Endometrial microvascular endothelial cells (primary cell): Measurements from ENCODE around the gene PPM1J. TPM values are rescaled to one million over a fixed set of nuclear protein-coding genes. Genes with fewer than 3 reads are reported as not detected.

ENCODE experiments used
- in situ Hi-C: cut with HindIII; loops from 2 replicates; pipeline ENCODE4 v1.10.0; 2017; ENCODE audit warnings: low sequenced_read_pairs, low pct_unique_long_range_greater_than_20kb; ENCODE audit errors: inconsistent ontology term
- total RNA-seq: library from RNA; depleted of rRNA; stranded (reverse); fragments of >200 nt; gene quantifications from one replicate; pipeline ENCODE4 v1.2.3, GENCODE V29; 2015; ENCODE audit errors: inconsistent ontology term

The PPM1J gene
- total RNA-seq, 1 donor from 2014 or later = 2.0 TPM

DNA sequence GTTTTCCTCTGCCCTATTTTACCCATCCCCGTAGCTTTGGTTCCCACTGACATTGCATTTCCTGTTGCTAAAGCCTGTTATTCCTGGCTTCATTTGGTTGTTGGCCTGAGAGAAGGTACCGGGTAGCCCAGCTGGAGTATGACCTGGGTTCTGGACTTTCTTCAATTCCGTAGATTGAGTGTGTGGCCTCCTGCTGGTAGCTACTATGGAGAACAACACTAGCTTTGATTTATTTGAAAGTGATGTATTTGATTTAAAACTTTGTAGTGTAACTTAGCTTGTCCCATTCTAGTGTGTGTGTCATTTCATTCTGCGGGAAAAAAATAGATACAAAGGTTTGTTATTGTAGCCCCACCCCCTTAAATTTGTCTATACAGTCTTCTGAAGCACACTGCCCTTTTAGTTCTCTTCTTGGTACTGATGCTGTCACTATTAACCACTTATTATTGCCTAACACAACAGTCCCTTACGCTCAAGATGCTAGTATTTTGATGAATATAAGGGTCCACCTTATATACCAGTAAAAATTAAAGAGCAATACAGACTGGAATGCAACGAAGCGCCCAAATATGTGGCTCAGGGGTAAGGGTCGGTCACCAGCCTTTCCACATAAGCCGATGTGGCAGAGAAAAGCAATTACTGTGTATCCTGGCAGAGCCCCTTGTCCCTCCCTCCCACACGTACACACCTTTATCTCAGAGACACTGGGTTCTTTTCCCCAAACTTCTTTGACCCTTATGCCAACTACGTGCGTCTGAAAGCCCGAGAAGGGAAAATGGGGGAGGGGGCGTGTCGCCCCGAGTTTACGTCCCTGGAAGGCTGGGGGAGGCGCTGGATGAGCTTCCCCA, 41.3 kb downstream of the PPM1J start:
- in situ Hi-C loops = no loop called here

DNA sequence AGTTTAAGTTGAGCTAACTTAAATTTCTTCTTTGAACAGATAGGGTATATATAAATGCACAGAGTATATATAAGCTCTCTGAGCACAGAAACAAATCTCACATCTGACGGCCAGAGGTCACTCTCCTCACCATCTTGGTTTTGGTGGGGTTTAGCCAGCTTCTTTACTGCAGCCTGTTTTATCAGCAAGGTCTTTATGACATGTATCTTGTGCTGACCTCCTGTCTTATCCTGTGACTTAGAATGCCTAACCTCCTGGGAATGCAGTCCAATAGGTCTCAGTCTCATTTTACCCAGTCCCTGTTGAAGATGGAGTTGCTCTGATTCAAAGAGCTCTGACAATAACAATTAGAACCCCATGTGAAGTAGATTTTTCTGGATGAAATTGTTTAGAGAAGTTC, 42.3 kb downstream of the PPM1J start:
- in situ Hi-C loops = no loop called here

DNA sequence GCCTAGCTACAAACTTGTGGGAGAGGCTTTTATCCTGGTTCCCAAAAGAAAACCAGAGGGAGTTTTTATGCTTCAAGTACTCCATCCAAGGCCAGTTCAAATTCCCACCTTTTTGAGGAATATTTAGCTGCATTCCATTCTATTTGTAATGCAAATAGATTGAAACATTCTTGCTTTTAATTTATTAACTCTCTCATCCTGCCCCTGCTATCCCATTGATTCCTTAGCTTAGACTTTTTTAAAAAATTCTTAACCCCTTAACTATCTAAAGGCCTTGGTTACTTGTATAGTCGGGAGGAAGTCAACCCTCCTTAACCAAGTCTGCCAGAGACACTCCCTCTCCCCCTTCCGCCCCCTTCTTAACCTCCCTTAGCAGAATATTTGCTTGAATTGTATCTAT, 43.1 kb downstream of the PPM1J start:
- in situ Hi-C loops = no loop called here

DNA sequence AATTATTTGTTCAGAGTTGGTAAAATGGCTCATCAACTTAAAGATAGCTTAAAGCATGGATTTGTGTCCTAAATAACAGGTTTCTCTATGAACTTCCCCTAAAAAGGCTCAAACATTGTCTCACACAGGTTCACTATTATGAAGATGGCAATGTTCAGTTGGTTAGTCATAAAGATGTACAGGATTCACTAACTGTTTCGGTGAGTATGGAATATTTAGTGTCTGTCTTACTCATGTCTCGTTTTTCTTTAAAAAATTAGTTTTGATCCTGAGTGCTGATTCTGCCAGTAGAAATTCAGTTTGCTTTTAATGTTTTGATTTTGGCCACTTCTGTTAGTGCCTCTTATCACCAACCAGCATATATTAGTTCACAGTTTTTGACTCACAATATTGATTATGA, 48.2 kb downstream of the PPM1J start:
- in situ Hi-C loops = no loop called here

DNA sequence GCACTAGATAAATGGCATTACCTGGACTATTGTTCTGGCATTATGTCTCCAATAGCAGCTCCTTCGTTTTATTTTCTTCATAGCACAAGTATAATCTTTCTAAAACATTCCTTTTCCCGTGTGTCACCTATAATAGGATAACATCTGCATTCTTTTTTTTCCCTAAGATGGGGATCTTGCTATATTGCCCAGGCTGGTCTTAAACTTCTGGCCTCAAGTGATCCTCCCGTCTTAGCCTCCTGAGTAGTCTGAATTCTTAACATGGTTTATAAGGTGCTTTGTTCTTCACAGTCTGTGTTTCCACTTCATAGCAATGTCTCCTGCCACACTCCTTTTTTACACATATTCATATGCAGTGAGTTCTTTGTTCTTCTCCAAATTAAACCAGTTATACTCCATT, 49.3 kb downstream of the PPM1J start:
- in situ Hi-C loops = no loop called here

Other genes with a start within 250 kb of the PPM1J start
- gene WNT2B, start 206.4 kb downstream of the PPM1J start, total RNA-seq = 0.46 TPM
- 16.1 TPM for gene ST7L, start 96.2 kb downstream of the PPM1J start, total RNA-seq
- gene CAPZA1, start 95.5 kb downstream of the PPM1J start, total RNA-seq = 295 TPM
- 44.3 TPM for gene MOV10, start 40.7 kb downstream of the PPM1J start, total RNA-seq
- 823 TPM for gene RHOC, start 8.2 kb downstream of the PPM1J start, total RNA-seq
- gene SLC16A1, start 240.9 kb upstream of the PPM1J start, total RNA-seq = 145 TPM